GM10266 (cell line): ENCODE data around the gene NUDT8.
"Not testable (repeated sequence)": the region's sequence is repeated elsewhere in the genome, so short reads cannot be mapped to it uniquely, and the experiment has no call there.

ENCODE experiments used
- DNase-seq: peaks from one replicate; pipeline ENCODE4 v3.0.0; 2012; ENCODE audit errors: extremely low spot score
- TF ChIP-seq, protein P1 (sequence below): IDR thresholded peaks from 2 replicates; pipeline ENCODE4 v1.5.1; 2012; ENCODE audit warnings: mild to moderate bottlenecking, low read depth; ENCODE audit not compliant: control insufficient read depth, insufficient read depth; ENCODE audit errors: missing control alignments

The NUDT8 gene

GRCh38 chr11:67638535-67639437 lies 9.0 kb upstream of the NUDT8 start:
- no peak for DNase-seq
- TF ChIP-seq, protein P1, sequence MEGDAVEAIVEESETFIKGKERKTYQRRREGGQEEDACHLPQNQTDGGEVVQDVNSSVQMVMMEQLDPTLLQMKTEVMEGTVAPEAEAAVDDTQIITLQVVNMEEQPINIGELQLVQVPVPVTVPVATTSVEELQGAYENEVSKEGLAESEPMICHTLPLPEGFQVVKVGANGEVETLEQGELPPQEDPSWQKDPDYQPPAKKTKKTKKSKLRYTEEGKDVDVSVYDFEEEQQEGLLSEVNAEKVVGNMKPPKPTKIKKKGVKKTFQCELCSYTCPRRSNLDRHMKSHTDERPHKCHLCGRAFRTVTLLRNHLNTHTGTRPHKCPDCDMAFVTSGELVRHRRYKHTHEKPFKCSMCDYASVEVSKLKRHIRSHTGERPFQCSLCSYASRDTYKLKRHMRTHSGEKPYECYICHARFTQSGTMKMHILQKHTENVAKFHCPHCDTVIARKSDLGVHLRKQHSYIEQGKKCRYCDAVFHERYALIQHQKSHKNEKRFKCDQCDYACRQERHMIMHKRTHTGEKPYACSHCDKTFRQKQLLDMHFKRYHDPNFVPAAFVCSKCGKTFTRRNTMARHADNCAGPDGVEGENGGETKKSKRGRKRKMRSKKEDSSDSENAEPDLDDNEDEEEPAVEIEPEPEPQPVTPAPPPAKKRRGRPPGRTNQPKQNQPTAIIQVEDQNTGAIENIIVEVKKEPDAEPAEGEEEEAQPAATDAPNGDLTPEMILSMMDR, result no peak

DNA sequence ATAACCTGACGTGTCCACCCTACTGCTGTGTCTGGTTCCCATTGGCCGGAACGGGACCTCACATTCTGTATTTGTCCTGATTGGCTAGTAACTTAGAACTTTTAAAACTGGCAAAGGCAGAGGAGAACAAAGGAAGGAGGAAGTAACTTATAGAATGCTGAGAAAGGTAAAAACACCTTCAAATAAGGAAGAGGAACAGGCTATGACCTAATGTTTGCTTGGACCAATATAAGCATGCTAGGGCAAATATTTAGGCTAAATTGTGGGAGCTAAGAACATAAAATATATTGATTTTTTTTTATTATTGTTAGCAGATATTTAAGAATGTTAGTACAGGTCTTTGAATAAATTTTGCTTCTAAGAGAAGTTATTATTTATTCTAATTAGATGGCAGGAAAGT lies 7.7 kb upstream of the NUDT8 start:
- not testable (repeated sequence) for DNase-seq

DNA sequence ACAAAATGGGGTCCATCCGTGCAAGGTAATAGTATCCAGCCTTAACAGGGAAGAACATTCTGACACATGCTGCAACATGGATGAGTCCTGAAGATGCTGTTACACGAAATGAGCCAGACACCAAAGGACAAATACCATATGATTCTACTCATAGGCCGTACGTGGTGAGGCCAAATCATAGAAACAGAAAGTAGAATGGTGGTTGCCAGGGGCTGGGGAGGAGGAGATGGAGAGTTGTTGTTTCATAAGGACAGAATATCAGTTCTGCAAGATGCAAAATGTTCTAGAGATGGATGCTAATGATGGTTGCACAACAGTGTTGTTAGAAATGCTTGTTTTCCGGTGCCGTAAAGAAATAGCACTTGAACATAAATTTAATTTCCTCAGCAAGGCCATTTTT lies 7.2 kb upstream of the NUDT8 start:
- no peak for DNase-seq
- TF ChIP-seq, protein P1, result no peak

- TF ChIP-seq, protein P1, result no peak
- DNase-seq, result no peak
These were observed 5.4 kb upstream of the NUDT8 start for GRCh38 chr11:67635231-67635521.

- no peak for DNase-seq
These were observed 4.9 kb upstream of the NUDT8 start for GRCh38 chr11:67634366-67635230.

GRCh38 chr11:67633758-67634365 lies 4.1 kb upstream of the NUDT8 start:
- DNase-seq, result no peak
- TF ChIP-seq, protein P1, result no peak

More at GRCh38 chr11:67634366-67635230, 4.9 kb upstream of the NUDT8 start:
- TF ChIP-seq, protein P1, result no peak

DNA sequence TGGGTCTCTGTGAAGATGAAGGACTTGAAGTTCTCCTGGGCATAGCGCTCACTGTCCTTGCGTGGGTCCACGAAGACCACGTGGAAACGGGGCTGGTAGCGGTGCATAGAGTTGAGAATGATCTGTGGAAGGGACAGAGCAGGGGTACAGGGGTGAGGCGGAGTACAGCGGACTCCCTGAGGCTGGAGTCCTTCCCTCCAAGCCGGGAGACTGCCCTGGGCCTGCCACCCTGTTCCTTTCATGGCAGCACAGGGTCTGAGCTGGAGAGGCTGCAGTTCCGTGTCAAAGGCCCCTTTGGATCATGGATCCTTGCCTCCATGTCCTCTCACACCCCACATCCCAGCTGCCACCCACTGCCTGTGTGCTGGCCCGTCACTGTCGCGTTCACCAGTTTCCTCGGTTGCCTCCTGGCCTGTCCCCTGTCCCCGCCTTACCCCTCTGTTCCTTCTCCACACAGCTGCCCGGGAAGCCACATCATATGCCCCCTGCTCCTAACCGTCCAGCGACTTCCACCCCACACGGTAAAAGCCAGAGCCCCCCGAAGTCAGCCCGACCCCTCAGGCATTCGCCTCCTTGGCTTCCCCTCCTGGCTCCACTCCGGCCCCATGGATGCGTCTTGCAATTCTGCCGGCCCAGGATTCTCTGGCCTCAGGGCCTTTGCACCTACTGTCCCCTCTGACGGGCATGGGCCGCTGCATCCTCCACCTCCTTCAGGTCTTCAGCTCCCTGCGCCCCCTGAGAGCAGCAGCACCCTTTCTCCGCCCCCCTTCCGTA lies 3.4 kb upstream of the NUDT8 start:
- no peak for DNase-seq
- TF ChIP-seq, protein P1, result no peak
